Measurements from ENCODE around the gene GHR.

- TF ChIP-seq POLR2AphosphoS5 (IDR thresholded peaks at IDR 0.05) (no peak), CTCF (IDR thresholded peaks at IDR 0.05) (no peak)
Observed at GRCh38 chr5:42596817-42597216, 173.6 kb downstream of the GHR start.
